Measurements from ENCODE around the gene GXYLT2. TPM values are rescaled to one million over a fixed set of nuclear protein-coding genes. Genes with fewer than 3 reads are reported as not detected.

The GXYLT2 gene
- total RNA-seq, 1 donor from 2014 or later: not detected

DNA sequence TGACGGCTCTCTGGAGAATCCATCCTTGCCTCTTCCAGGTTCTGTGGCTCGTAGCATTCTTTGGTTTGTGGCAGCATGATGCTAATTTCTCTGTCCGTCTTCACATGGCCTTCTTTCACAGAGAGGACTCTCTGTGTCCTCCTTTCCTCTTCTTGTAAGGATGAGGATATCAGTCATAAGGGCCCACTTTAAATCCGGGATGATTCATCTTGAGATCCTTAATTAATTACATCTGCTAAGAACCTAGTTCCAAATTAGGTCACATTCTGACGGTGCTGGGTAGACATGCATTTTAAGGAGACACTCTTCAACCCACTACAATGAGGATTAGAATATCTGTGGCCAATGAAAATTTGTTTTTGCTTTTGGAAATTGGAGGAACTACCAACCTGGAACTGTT lies 15.7 kb upstream of the GXYLT2 start:
- no peak for DNase-seq (ENCODE audit: low spot score)
- H3K4me1 Mint-ChIP-seq (ENCODE audit: low read depth): no peaks in the 10 kb centered on the region
- H3K27ac Mint-ChIP-seq: no peak overlapping the region
- H3K9me3 Mint-ChIP-seq: no peaks in the 10 kb centered on the region
- H3K27me3 Mint-ChIP-seq (ENCODE audit: low read depth): peaks cover 14% of the 10 kb centered on the region
- H3K36me3 Mint-ChIP-seq (ENCODE audit: low read depth): no peaks in the 10 kb centered on the region
- intact Hi-C loops (cut with micrococcal nuclease): no loop called here
- no peak overlapping the region for H3K4me3 Mint-ChIP-seq (ENCODE audit: low read depth)

DNA sequence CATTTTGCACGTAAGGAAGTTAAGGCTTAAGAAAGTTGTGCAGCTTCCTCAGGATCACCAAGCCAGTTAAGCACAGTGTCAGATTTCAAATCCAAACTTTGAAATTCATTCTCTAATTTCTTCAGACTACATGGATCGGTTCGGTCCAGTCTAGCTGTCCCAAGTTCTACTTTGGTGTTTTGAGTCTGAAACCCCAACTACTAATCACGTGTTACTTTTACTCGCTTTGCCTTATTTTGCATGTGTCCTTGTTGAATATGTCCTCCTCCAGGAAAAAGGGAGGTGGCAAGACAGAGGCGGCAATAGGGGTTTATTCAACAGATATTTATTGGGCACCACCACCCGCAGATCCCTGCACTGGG lies 522 bp upstream of the GXYLT2 start:
- no peaks in the 10 kb centered on the region for H3K36me3 Mint-ChIP-seq (ENCODE audit: low read depth)
- no peak for DNase-seq (ENCODE audit: low spot score)
- peak overlapping the region; percentile 80 for H3K4me3 Mint-ChIP-seq (ENCODE audit: low read depth)
- intact Hi-C loops (cut with micrococcal nuclease): loop anchor here (5.0 kb wide), 1 partner anchor 40 kb away; the partner anchor contains the start of gene SHQ1
- peaks cover 79% of the 10 kb centered on the region for H3K27me3 Mint-ChIP-seq (ENCODE audit: low read depth)
- H3K9me3 Mint-ChIP-seq: peaks cover 5% of the 10 kb centered on the region
- H3K4me1 Mint-ChIP-seq (ENCODE audit: low read depth): peaks cover 8% of the 10 kb centered on the region
- no peak overlapping the region for H3K27ac Mint-ChIP-seq

DNA sequence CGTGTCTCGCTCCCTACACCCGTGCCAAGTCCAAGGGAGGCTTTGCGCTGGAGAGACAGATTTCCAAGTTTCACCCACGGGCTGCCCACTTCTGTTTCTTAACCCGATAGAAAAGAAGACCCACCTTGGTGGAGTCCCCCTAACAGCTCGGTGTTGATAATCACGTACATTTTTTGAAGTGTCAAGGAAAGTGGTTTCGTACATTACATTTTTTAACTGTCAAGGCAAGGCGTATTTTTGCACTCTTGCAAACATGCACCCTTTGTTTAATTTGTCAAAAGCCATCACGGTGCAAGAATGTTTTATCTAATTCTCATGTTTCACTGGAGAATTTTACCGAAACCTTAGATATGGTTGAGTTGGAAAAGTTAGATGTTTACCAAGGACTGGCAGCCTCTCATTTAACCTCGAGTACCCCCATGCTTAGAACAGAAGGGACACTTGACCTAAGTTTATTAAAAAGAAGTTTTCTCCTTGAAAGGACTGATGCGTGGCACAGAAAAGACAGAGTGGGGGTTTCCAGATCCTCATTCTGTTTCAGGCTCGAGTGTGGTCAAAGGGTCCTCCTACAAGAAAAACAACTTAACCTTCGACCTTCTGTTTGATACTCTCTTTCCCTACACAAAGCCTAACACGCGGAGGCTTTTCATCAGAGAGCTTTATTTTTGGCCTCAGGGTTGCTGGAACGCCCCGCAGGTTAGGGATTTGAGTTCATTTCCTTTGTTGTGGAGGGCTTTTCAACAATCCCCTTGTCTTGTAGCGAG lies 882 bp downstream of the GXYLT2 start:
- H3K9me3 Mint-ChIP-seq: no peaks in the 10 kb centered on the region
- peak overlapping the region; percentile 4 for H3K4me3 Mint-ChIP-seq (ENCODE audit: low read depth)
- DNase-seq (ENCODE audit: low spot score): no peak
- H3K4me1 Mint-ChIP-seq (ENCODE audit: low read depth): peaks cover 8% of the 10 kb centered on the region
- no peaks in the 10 kb centered on the region for H3K36me3 Mint-ChIP-seq (ENCODE audit: low read depth)
- no peak overlapping the region for H3K27ac Mint-ChIP-seq
- H3K27me3 Mint-ChIP-seq (ENCODE audit: low read depth): peaks cover 84% of the 10 kb centered on the region
- intact Hi-C loops (cut with micrococcal nuclease): loop anchor here (5.0 kb wide), 1 partner anchor 41 kb away; the partner anchor contains the start of gene SHQ1

DNA sequence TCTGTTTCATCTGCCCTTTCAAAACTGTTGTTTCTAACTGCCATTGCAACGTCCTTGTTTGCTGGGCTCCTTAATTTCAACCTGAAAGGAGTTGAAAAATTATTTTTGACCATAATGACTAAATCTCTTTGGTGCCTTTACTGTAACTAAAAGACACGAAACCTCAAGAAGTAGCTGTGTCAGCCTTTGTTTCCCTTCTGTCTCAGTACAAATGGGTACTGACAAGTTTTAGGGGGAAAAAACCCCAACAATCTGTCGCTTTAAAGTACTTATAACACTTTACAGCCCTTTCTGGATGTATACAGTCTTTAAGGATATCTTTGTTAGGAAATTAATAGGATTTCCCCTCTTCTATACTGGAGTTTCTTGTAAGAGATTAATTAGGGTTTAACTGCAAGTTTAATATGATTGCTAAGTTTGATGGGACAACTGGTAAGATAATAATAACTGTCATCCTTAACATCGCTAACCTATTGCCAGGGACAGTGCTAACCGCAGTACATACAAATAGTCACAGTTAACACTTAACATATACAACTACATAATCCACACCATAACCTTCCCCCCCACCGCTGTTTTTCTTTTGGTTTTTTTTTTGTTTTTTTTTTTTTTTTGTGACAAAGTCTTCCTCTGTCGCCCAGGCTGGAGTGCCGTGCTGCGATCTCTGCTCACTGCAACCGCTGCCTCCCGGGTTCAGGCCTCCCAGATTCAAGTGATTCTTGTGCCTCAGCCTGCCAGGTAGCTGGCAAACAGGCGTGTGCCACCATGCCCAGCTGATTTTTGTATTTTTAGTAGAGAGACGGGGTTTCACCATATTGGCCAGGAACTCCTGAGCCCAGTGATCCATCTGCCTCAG lies 1.7 kb downstream of the GXYLT2 start:
- Mint-ChIP-seq H3K9me3 (no peaks in the 10 kb centered on the region), H3K27ac (no peak overlapping the region), H3K27me3 (ENCODE audit: low read depth) (peaks cover 79% of the 10 kb centered on the region), H3K36me3 (ENCODE audit: low read depth) (no peaks in the 10 kb centered on the region), H3K4me1 (ENCODE audit: low read depth) (peaks cover 8% of the 10 kb centered on the region), H3K4me3 (ENCODE audit: low read depth) (no peak overlapping the region)
- intact Hi-C loops (cut with micrococcal nuclease): loop anchor here (5.0 kb wide), 1 partner anchor 42 kb away; the partner anchor contains the start of gene SHQ1
- no peak for DNase-seq (ENCODE audit: low spot score)

DNA sequence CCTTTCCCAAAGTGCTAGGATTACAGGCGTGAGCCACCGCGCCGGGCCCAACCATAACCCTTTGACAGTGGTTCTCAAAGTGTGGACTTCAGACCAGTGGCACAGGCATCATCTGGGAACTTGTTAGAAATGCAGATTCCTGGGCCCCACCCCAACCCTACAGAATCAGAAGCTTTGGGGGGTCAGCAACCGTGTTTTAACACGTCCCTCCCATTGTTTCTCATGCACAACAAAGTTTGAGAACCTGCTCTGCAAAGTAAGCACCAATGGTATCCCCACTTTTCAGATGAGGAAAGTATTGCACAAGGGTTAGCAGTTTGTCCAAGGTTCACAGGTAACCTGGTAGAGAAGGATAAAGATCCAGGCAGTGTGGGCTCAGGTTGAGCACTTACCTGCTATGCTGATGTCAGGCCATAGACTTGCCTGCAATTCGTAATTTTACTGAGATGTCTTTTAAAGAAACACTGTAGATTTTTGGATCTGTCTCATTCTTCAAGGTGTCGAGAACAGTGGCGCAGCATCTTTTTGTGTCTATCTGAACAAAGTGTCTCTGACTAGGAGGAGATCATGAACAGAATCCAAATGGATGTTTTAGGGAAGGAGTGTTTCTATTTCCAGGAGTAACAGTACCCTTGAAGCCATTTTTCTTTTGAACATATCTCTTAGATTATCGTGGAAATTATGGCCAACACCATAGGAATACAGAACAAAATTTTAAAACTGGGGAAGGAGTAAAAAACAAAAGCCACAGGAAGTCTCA lies 2.5 kb downstream of the GXYLT2 start:
- no peaks in the 10 kb centered on the region for H3K9me3 Mint-ChIP-seq

DNA sequence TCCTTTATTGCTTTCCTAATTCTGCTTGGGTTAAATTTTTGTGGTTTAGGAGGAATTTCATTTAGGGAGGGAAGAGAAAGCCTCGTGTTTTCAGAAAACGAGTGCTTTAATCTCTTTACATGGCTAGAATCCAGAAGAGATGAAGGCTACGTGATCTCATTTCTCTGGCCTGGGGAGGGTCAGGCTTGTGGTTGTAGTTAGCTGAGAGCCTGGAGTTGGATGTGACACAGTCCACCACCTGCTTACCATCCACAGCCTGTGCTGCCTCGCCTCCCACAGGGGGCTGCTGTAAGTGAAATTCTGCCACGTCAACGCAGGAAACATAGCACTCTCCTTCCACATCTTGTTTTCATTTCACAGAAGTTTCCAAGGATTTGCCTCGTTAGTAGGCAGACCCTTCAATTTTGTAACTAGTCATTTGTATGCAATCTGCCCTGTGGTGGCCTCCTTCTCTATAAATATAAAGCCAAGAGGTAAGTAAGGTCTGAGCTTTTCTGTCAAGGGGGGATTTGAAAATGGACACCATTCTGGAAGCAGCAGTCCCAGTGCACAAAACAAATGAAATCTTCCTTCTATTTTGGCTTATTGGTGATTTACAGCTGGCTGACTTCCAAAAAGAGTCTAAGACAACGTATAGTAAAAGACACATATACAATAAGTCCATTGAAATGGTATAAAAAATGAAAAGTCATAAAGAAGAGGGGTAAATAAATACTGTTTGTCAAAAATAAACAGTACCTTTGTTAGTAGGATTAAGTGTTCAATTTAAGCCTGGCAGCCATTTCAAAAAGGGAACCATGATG lies 3.4 kb downstream of the GXYLT2 start:
- DNase-seq (ENCODE audit: low spot score): no peak
- Mint-ChIP-seq H3K9me3 (no peaks in the 10 kb centered on the region), H3K27ac (no peak overlapping the region), H3K36me3 (ENCODE audit: low read depth) (no peaks in the 10 kb centered on the region), H3K4me1 (ENCODE audit: low read depth) (peaks cover 8% of the 10 kb centered on the region), H3K4me3 (ENCODE audit: low read depth) (no peak overlapping the region), H3K27me3 (ENCODE audit: low read depth) (peaks cover 68% of the 10 kb centered on the region)
- intact Hi-C loops (cut with micrococcal nuclease): no loop called here

More for the DNA sequence above, 2.5 kb downstream of the GXYLT2 start:
- Mint-ChIP-seq H3K27me3 (ENCODE audit: low read depth) (peaks cover 74% of the 10 kb centered on the region), H3K36me3 (ENCODE audit: low read depth) (no peaks in the 10 kb centered on the region), H3K4me3 (ENCODE audit: low read depth) (no peak overlapping the region), H3K4me1 (ENCODE audit: low read depth) (peaks cover 8% of the 10 kb centered on the region), H3K27ac (no peak overlapping the region)
- DNase-seq (ENCODE audit: low spot score): no peak
- intact Hi-C loops (cut with micrococcal nuclease): no loop called here

DNA sequence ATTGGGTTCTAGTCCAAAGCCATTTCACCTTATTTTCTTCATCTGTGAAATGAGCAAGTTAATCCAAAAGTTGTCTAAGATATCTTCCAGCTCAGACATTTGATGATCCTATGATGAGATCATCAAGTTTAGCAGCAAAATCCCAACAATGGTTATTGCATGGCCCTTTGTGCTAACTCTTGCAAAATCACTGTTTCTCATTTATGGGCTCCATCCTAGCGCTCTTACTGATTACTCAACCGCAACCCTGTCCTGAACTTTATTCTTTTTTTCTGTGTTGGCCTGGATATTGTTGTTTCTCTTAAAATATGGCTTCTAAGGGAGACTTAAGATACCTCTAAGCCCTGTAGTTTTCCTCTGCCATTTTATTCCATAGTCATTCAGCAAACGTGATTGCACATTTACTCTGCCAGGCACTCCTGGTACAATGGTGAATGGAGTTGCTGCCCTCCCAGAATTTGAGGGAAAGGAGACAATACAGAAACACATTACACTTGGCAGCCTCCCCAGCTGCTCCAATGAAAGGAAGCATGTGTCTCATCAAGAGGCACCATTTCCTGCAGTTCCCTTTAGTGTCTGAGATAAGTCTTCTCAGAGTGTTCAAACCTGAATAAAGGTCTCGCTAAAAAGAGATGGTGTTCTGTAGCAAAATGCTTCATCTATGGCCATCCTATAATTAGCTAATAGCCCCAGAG lies 4.4 kb downstream of the GXYLT2 start:
- Mint-ChIP-seq H3K27me3 (ENCODE audit: low read depth) (peaks cover 65% of the 10 kb centered on the region), H3K9me3 (no peaks in the 10 kb centered on the region), H3K36me3 (ENCODE audit: low read depth) (no peaks in the 10 kb centered on the region), H3K27ac (no peak overlapping the region), H3K4me3 (ENCODE audit: low read depth) (no peak overlapping the region), H3K4me1 (ENCODE audit: low read depth) (peaks cover 6% of the 10 kb centered on the region)
- intact Hi-C loops (cut with micrococcal nuclease): no loop called here
- no peak for DNase-seq (ENCODE audit: low spot score)

DNA sequence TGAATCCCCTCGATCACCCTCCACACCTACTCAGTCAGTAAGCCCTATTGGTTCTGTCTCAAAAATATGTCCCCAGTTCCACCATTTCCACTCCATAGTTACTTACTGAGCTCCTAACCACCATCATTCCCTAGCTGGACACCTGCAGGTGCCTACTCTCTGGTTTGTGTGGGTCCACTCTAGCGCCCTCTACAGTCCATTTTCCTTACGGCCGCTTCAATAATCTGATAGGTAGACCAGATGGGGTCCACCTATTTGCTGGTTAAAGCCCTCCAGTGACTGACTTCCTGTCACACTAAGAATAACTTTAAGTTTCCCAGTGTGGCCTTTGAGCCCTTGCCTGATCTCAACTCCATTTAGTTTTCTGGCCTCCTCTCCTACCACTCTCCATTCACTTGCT lies 5.0 kb downstream of the GXYLT2 start:
- no peaks in the 10 kb centered on the region for H3K9me3 Mint-ChIP-seq
- peaks cover 59% of the 10 kb centered on the region for H3K27me3 Mint-ChIP-seq (ENCODE audit: low read depth)
- intact Hi-C loops (cut with micrococcal nuclease): no loop called here
- no peak overlapping the region for H3K4me3 Mint-ChIP-seq (ENCODE audit: low read depth)
- no peak overlapping the region for H3K27ac Mint-ChIP-seq
- H3K36me3 Mint-ChIP-seq (ENCODE audit: low read depth): no peaks in the 10 kb centered on the region
- no peaks in the 10 kb centered on the region for H3K4me1 Mint-ChIP-seq (ENCODE audit: low read depth)
- no peak for DNase-seq (ENCODE audit: low spot score)

DNA sequence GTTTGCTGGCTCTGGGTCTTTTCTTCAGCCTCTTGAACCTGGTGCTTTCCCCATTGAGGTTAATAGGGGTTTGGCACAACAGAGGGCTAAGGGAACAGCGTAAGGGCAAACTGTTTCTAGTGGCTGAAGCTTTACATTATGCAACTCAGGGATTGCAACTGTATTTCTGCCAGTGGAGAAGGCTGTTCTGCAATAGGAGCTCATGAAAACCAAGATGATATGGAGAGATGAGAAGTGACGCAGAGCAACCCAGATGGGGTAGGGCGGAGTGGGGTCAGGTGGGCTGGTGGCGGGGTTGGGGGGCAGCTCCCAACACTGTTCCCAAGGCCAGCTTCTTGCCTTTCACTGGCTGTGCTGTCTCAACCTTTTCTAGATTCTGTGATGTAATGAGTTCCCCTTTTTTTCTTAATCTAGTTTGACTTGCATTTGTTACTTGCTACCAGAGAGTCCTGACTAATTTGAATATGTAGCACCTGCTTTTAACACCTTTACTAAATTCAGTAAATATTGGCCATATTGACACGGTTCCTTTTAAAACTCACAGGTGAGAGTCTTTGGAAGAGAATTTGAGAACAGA lies 7.2 kb downstream of the GXYLT2 start:
- H3K27me3 Mint-ChIP-seq (ENCODE audit: low read depth): peaks cover 43% of the 10 kb centered on the region
- H3K27ac Mint-ChIP-seq: no peak overlapping the region
- intact Hi-C loops (cut with micrococcal nuclease): no loop called here
- no peak overlapping the region for H3K4me3 Mint-ChIP-seq (ENCODE audit: low read depth)
- no peaks in the 10 kb centered on the region for H3K9me3 Mint-ChIP-seq
- no peaks in the 10 kb centered on the region for H3K36me3 Mint-ChIP-seq (ENCODE audit: low read depth)
- H3K4me1 Mint-ChIP-seq (ENCODE audit: low read depth): no peaks in the 10 kb centered on the region
- DNase-seq (ENCODE audit: low spot score): no peak

DNA sequence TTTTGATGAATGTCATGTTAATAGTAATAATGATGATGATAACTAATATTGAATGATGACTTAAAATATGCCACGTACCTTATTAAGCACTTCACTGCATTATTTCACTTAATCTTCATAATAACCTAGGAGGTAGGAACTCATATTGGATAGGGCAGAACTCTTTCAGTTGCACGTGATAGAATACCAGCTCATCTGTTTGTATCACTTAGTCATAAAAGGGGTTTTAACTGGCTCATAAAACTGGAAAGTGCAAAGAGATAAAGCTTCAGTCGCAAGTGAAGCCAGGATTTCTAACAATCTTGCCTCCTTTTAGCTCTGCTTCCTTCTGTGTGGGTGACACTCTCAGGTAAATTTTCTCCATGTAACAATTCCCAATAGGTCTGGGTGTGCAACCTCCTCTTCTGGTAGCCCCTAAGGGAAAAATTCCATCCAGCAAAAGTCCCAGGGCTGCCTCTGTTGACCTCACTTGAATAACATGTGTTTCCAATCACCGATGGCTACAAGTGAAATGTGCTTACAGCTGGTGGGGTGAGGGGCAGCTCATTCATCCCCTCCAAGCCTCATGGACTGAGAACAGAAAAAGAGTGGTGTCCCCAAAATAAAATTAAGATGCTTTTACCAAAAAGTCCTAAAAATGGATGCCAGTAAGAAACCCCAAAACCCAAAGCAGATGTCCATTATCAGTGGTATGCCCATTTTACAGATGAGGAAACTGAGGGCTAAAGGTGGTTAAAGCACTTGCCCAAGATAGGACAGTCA lies 9.3 kb downstream of the GXYLT2 start:
- H3K4me1 Mint-ChIP-seq (ENCODE audit: low read depth): no peaks in the 10 kb centered on the region
- H3K9me3 Mint-ChIP-seq: no peaks in the 10 kb centered on the region
- H3K27ac Mint-ChIP-seq: no peak overlapping the region
- H3K4me3 Mint-ChIP-seq (ENCODE audit: low read depth): no peak overlapping the region
- no peaks in the 10 kb centered on the region for H3K36me3 Mint-ChIP-seq (ENCODE audit: low read depth)
- no peak for DNase-seq (ENCODE audit: low spot score)
- intact Hi-C loops (cut with micrococcal nuclease): no loop called here
- H3K27me3 Mint-ChIP-seq (ENCODE audit: low read depth): peaks cover 21% of the 10 kb centered on the region

DNA sequence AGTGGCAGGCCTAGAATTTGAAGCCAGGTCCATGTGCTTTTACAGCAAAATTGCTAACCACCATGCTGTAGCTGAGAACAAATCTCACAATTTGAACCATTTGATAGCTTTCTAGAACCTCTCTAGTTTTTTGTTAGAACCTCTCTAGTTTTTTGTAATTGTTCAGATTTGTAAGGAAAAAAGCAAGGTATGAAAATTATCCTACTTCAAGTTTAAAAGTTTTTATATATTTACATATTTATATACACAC lies 9.8 kb downstream of the GXYLT2 start:
- H3K4me3 Mint-ChIP-seq (ENCODE audit: low read depth): no peak overlapping the region
- H3K9me3 Mint-ChIP-seq: no peaks in the 10 kb centered on the region
- peaks cover 17% of the 10 kb centered on the region for H3K27me3 Mint-ChIP-seq (ENCODE audit: low read depth)
- intact Hi-C loops (cut with micrococcal nuclease): loop anchor here (1.0 kb wide), 1 partner anchor 10 kb away; no protein-coding TSS in a partner anchor
- no peak for DNase-seq (ENCODE audit: low spot score)
- H3K4me1 Mint-ChIP-seq (ENCODE audit: low read depth): no peaks in the 10 kb centered on the region
- no peak overlapping the region for H3K27ac Mint-ChIP-seq
- H3K36me3 Mint-ChIP-seq (ENCODE audit: low read depth): no peaks in the 10 kb centered on the region
